Body of pancreas (tissue), 4 donors: ENCODE results near the gene SYK.
"Not testable (repeated sequence)": the region's sequence is repeated elsewhere in the genome, so short reads cannot be mapped to it uniquely, and the experiment has no call there.

ENCODE experiments used
- POLR2A ChIP-seq, 3 donors: fragments of 450-650 bp; IDR thresholded peaks; one replicate each; pipeline ENCODE4 v1.6.1; 2016; ENCODE audit warnings: antibody characterized with exemption in 3 of 3, mild to moderate bottlenecking in 2 of 3
- TF ChIP-seq, protein P1 (sequence below), 7 experiments: fragments of 450-650 bp in 4 of 7; fragments of 200-600 bp in 3 of 7; sonication (generic) in 3 of 7; IDR thresholded peaks; one replicate each; pipeline ENCODE4 v1.5.1; 2016 to 2019; ENCODE audit warnings: antibody characterized with exemption in 7 of 7

DNA sequence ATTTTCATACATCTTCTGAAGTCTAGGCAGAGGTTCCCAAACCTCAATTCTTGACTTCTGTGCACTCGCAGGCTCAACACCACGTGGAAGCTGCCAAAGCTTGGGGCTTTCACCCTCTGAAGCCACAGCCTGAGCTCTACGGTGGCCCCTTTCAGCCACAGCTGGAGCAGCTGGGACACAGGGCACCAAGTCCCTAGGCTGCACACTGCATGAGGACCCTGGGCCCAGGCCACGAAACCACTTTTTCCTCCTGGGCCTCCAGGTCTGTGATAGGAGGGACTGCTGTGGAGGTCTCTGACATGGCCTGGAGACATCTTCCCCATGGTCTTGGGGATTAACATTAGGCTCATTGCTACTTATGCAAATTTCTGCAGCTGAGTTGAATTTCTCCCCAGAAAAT, 18.8 kb downstream of the SYK start:
- TF ChIP-seq, protein P1, sequence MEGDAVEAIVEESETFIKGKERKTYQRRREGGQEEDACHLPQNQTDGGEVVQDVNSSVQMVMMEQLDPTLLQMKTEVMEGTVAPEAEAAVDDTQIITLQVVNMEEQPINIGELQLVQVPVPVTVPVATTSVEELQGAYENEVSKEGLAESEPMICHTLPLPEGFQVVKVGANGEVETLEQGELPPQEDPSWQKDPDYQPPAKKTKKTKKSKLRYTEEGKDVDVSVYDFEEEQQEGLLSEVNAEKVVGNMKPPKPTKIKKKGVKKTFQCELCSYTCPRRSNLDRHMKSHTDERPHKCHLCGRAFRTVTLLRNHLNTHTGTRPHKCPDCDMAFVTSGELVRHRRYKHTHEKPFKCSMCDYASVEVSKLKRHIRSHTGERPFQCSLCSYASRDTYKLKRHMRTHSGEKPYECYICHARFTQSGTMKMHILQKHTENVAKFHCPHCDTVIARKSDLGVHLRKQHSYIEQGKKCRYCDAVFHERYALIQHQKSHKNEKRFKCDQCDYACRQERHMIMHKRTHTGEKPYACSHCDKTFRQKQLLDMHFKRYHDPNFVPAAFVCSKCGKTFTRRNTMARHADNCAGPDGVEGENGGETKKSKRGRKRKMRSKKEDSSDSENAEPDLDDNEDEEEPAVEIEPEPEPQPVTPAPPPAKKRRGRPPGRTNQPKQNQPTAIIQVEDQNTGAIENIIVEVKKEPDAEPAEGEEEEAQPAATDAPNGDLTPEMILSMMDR (IDR thresholded peaks at IDR 0.05) = not testable (repeated sequence)
- TF ChIP-seq POLR2A (IDR thresholded peaks at IDR 0.05) = not testable (repeated sequence)
